ENCODE results near the gene NTMT1. TPM values are rescaled to one million over a fixed set of nuclear protein-coding genes. Genes with fewer than 3 reads are reported as not detected.

Gene NTMT1
- polyA plus RNA-seq = 55.4 TPM

- Mint-ChIP-seq H3K27ac (peak within 1 kb of the TSS; percentile 95 to 100 (median 98)), H3K9me3 (no peaks in the 10 kb centered on the region), H3K4me1 (peaks cover 24 to 42% (median 33%) of the 10 kb centered on the region in 3 donors), H3K27me3 (peaks cover 12% of the 10 kb centered on the region), H3K36me3 (no peaks in the 10 kb centered on the region), H3K4me3 (peak within 1 kb of the TSS; percentile 88 to 98 (median 94))
Observed at GRCh38 chr9:129626079-129626624, at the start of gene NTMT1. NTMT1 (plus strand) TSS chr9:129626163; CDS start chr9:129632704, 6,541 bp downstream.

GRCh38 chr9:129576546-129577543 lies 49.1 kb upstream of the NTMT1 start:
- peaks cover 9 to 17% (median 13%) of the 10 kb centered on the region in 3 donors for H3K4me1 Mint-ChIP-seq
- no peak overlapping the region for H3K4me3 Mint-ChIP-seq
- peaks cover 12% of the 10 kb centered on the region for H3K27me3 Mint-ChIP-seq
- H3K9me3 Mint-ChIP-seq = peaks cover 0 to 5% (median 0%) of the 10 kb centered on the region in 3 donors
- no peak overlapping the region for H3K27ac Mint-ChIP-seq
- H3K36me3 Mint-ChIP-seq = no peaks in the 10 kb centered on the region

GRCh38 chr9:129579294-129579693 lies 46.7 kb upstream of the NTMT1 start:
- H3K27me3 Mint-ChIP-seq = peaks cover 12% of the 10 kb centered on the region
- no peaks in the 10 kb centered on the region for H3K9me3 Mint-ChIP-seq
- no peaks in the 10 kb centered on the region for H3K36me3 Mint-ChIP-seq
- H3K4me1 Mint-ChIP-seq = peaks cover 13 to 21% (median 20%) of the 10 kb centered on the region in 3 donors
- no peak overlapping the region for H3K27ac Mint-ChIP-seq
- H3K4me3 Mint-ChIP-seq = peak overlapping the region in 1 of 4 donors; percentile 47

- Mint-ChIP-seq H3K4me3 (peak overlapping the region in 2 of 4 donors; percentile 67 to 75), H3K27ac (peak overlapping the region in 1 of 3 donors; percentile 48), H3K9me3 (no peaks in the 10 kb centered on the region), H3K27me3 (peaks cover 13% of the 10 kb centered on the region), H3K36me3 (no peaks in the 10 kb centered on the region), H3K4me1 (peaks cover 14 to 24% (median 24%) of the 10 kb centered on the region in 3 donors)
Observed at GRCh38 chr9:129580211-129580915, 45.6 kb upstream of the NTMT1 start.

GRCh38 chr9:129581505-129582189 lies 44.3 kb upstream of the NTMT1 start:
- Mint-ChIP-seq H3K27me3 (peaks cover 16% of the 10 kb centered on the region), H3K27ac (no peak overlapping the region), H3K4me3 (no peak overlapping the region), H3K9me3 (no peaks in the 10 kb centered on the region), H3K36me3 (no peaks in the 10 kb centered on the region), H3K4me1 (peaks cover 14 to 24% (median 24%) of the 10 kb centered on the region in 3 donors)

- Mint-ChIP-seq H3K36me3 (no peaks in the 10 kb centered on the region), H3K27ac (peak overlapping the region in 1 of 3 donors; percentile 71), H3K4me3 (no peak overlapping the region), H3K4me1 (peaks cover 14 to 24% (median 24%) of the 10 kb centered on the region in 3 donors), H3K9me3 (no peaks in the 10 kb centered on the region), H3K27me3 (peaks cover 18% of the 10 kb centered on the region)
Observed at GRCh38 chr9:129582855-129583254, 43.1 kb upstream of the NTMT1 start.

- no peaks in the 10 kb centered on the region for H3K36me3 Mint-ChIP-seq
- no peak overlapping the region for H3K4me3 Mint-ChIP-seq
- peaks cover 14 to 24% (median 24%) of the 10 kb centered on the region in 3 donors for H3K4me1 Mint-ChIP-seq
- peaks cover 0 to 1% (median 0%) of the 10 kb centered on the region in 3 donors for H3K9me3 Mint-ChIP-seq
- H3K27ac Mint-ChIP-seq = no peak overlapping the region
- H3K27me3 Mint-ChIP-seq = peaks cover 18% of the 10 kb centered on the region
Observed at GRCh38 chr9:129583308-129584038, 42.5 kb upstream of the NTMT1 start.

- peaks cover 14 to 24% (median 23%) of the 10 kb centered on the region in 3 donors for H3K4me1 Mint-ChIP-seq
- H3K9me3 Mint-ChIP-seq = peaks cover 0 to 1% (median 0%) of the 10 kb centered on the region in 3 donors
- H3K36me3 Mint-ChIP-seq = no peaks in the 10 kb centered on the region
- peaks cover 19% of the 10 kb centered on the region for H3K27me3 Mint-ChIP-seq
- no peak overlapping the region for H3K27ac Mint-ChIP-seq
- no peak overlapping the region for H3K4me3 Mint-ChIP-seq
Observed at GRCh38 chr9:129584136-129584535, 41.8 kb upstream of the NTMT1 start.

GRCh38 chr9:129585352-129585751 lies 40.6 kb upstream of the NTMT1 start:
- no peaks in the 10 kb centered on the region for H3K36me3 Mint-ChIP-seq
- H3K4me1 Mint-ChIP-seq = peaks cover 7 to 15% (median 13%) of the 10 kb centered on the region in 3 donors
- peaks cover 13% of the 10 kb centered on the region for H3K27me3 Mint-ChIP-seq
- peaks cover 0 to 1% (median 0%) of the 10 kb centered on the region in 3 donors for H3K9me3 Mint-ChIP-seq
- no peak overlapping the region for H3K4me3 Mint-ChIP-seq
- no peak overlapping the region for H3K27ac Mint-ChIP-seq

- H3K9me3 Mint-ChIP-seq = peaks cover 0 to 1% (median 0%) of the 10 kb centered on the region in 3 donors
- no peak overlapping the region for H3K27ac Mint-ChIP-seq
- H3K27me3 Mint-ChIP-seq = peaks cover 15% of the 10 kb centered on the region
- H3K4me1 Mint-ChIP-seq = peaks cover 4 to 12% (median 9%) of the 10 kb centered on the region in 3 donors
- no peak overlapping the region for H3K4me3 Mint-ChIP-seq
- H3K36me3 Mint-ChIP-seq = no peaks in the 10 kb centered on the region
Observed at GRCh38 chr9:129586245-129586644, 39.7 kb upstream of the NTMT1 start.

- H3K36me3 Mint-ChIP-seq = no peaks in the 10 kb centered on the region
- H3K4me1 Mint-ChIP-seq = peaks cover 4 to 12% (median 7%) of the 10 kb centered on the region in 3 donors
- H3K27me3 Mint-ChIP-seq = peaks cover 15% of the 10 kb centered on the region
- H3K4me3 Mint-ChIP-seq = no peak overlapping the region
- H3K27ac Mint-ChIP-seq = no peak overlapping the region
- peaks cover 0 to 1% (median 0%) of the 10 kb centered on the region in 3 donors for H3K9me3 Mint-ChIP-seq
Observed at GRCh38 chr9:129586685-129587084, 39.3 kb upstream of the NTMT1 start.

GRCh38 chr9:129587487-129588262 lies 38.3 kb upstream of the NTMT1 start:
- Mint-ChIP-seq H3K27me3 (peaks cover 15% of the 10 kb centered on the region), H3K9me3 (peaks cover 0 to 1% (median 0%) of the 10 kb centered on the region in 3 donors), H3K4me3 (no peak overlapping the region), H3K4me1 (peaks cover 4 to 6% (median 6%) of the 10 kb centered on the region in 3 donors), H3K27ac (no peak overlapping the region), H3K36me3 (no peaks in the 10 kb centered on the region)

GRCh38 chr9:129590466-129590865 lies 35.5 kb upstream of the NTMT1 start:
- Mint-ChIP-seq H3K27ac (peak overlapping the region in 1 of 3 donors; percentile 54), H3K9me3 (peaks cover 0 to 1% (median 0%) of the 10 kb centered on the region in 3 donors), H3K27me3 (peaks cover 24% of the 10 kb centered on the region), H3K36me3 (peaks cover 3% of the 10 kb centered on the region), H3K4me3 (no peak overlapping the region), H3K4me1 (peaks cover 1 to 3% (median 2%) of the 10 kb centered on the region in 3 donors)

Measured in IgD-negative memory B cell (primary cell).